Smooth muscle cell of the brain vasculature (primary cell): ENCODE measurements around the gene MMP20.

ENCODE experiments used
- DNase-seq: peaks from one replicate; pipeline ENCODE4 v3.0.0-alpha.2; 2012; ENCODE audit warnings: low read depth, low spot score

Gene MMP20

GRCh38 chr11:102622258-102622657 is 2.9 kb downstream of the MMP20 start:
- no peak for DNase-seq

DNA sequence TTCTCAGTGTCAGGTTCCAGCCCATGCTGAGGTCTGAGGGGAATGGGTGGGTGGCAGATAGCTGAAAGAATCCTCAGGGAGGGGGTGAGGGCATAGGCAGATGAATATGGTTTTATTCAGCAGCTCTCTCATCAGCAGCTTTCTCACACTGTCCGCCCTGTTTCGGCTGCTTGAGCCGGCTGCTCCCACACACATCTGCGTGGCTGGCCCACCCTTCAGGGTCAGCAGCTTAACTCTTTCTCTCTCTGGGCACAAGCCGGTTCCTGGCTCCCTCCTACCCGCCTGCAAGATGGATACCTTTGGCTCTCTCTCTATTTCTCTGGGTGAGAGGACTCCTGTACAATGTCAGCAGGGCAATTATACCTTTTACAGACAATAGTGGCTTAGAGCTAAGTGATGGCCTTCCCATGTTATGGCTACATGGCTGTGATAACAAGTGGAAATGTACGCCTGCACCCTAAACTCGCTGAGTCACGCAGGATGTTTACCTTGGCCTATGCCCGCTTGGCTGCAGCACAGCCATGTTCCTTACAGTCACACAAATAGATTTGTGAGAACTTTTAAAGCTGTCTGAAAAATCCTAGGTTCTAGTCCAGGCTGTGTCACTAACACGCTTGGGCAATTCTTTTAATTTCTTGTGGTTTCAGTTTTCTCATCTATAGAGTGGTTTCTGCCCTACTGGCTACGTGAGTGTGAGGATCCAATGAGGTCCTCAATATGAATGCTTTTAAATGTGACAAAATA is 4.1 kb downstream of the MMP20 start:
- DNase-seq = no peak

DNA sequence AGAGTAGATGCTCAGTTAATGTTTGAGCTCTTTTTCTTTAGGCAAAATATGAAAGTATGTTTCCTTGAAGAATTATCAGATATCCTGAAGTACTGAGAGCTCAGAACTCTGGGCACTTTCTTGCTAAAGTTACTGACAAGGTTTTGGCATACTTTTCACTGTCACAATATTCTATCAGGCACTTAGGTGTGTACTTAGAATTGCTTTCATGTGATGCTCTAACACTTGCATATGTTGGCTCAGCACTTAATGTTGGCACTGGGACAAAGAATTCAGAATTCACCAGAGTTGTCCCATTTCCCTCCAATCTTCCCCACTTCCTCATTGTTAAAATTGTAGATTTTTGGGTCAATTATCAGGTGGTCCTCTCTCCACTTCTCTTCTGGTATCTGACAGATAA is 5.0 kb downstream of the MMP20 start:
- no peak for DNase-seq

- DNase-seq = no peak
These were observed 7.6 kb downstream of the MMP20 start for GRCh38 chr11:102617466-102618008.

DNA sequence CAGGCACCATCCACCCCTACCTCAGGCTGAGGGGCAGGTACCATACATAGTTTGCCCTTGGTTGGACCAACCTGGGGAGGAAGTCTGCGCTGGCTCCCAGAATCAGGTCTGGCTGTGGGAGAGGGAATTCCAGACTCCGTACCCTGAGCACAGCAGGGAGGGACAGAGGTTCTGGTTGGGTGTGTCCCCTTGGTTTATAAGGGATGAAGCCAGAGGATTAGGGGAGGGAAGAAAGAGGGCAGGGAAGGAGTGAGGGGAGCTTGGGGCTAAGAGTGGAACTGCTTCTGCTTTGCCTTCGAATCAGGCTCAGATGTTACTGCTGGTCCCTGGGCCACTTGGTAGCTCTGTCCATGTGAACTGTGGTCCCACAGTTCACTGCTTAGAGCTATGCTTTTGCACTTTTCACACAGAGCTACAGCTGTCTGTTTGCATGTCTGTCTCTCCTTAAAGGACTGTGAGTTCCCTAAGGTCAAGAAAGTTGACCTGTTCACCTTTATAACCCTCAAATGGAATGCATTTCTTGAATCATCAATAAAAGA is 9.2 kb downstream of the MMP20 start:
- DNase-seq = no peak

DNA sequence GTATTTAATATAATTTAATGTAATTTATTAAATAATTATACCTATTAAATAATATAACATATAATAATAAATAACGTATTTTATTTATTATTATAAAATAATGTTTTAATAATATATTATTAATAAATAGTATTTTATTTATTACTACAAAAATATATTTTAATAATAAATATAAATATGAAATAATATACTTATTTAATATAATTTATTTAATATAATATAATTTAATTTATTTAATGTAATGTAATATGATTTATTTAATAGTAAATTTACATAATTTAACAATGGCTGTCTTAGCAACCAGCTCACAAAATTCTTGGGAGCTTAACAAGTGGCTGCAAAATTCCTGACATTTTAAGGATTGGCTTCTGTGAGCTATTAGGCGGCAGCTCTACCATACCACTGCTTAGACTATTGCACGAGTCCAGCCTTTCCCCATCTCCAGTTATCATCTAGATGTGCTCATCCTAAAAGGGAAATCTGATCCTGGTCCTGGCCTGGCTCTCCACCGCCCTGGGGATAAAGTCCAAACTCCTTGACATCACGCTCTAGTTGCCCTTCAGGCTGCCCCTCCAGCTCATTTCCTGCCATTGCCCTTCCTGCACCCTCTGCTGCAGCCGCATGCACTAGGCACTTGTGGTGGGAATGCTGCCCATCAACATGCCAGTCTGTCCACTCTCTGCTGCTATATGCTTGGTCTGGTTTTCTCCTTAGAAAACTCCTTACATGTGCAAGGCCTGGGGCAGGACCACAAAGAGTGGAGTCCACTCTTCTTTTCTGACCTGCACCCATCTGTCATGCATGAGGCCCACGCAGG is 9.8 kb downstream of the MMP20 start:
- no peak for DNase-seq

DNA sequence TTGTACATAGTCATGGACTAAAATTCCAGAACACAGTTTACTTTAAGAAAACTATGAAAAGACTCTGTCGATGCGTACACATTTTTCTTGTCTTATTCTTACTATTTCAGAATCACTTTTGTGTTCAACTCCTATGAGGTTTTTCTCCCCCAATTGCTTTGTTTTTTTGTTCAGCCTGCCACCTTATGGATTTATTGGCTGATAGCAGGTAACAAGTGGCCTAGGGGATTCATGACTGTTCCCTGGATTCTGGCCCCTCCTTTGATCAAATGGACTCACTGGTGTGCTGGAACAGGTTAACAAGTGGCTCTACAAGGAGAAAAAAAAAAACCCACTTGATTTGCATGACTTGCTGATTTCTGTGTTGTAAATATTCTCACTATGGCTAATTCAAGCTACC is 10.6 kb downstream of the MMP20 start:
- no peak for DNase-seq

DNA sequence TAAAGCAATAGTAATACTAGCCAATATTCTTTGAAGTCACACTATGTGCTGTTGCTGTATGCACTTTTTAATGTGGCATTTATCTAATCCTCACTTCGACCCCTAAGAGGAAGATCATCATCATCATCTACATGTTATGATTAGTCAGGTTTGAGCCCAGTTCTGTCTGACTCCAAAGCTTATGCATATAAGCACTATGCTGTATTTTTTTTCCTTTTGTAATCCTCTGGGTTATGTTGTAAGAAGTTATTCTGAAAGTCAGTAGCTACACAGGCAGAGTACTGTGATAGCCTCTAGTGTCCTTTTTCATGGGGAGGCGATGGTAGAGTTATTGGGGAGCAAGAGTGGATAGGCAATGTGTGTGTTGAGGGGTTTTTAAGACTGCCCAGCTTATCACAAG is 11.1 kb downstream of the MMP20 start:
- no peak for DNase-seq

GRCh38 chr11:102613450-102613849 is 11.7 kb downstream of the MMP20 start:
- DNase-seq = no peak

- DNase-seq = no peak
These were observed 13.8 kb downstream of the MMP20 start for GRCh38 chr11:102611291-102611690.

DNA sequence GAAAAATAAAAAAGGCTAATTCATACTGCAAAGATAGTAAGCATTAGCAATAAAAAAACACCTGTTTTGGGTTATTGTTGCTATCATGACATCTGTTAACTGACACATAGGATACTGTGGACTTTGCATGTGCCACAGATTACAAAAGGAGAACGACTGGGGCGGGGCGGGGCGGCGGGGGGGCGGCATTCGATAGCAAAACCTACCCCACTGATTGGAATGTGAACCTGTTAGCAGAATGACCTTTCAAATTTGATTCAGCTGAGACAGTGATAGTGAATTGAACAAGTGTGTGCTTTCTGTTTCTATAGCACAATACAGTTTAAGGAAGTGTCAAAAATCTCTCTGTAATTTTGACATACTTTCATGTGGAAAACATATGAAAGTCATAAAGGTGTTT is 14.9 kb downstream of the MMP20 start:
- no peak for DNase-seq

- no peak for DNase-seq
These were observed 16.4 kb downstream of the MMP20 start for GRCh38 chr11:102608699-102609098.

DNA sequence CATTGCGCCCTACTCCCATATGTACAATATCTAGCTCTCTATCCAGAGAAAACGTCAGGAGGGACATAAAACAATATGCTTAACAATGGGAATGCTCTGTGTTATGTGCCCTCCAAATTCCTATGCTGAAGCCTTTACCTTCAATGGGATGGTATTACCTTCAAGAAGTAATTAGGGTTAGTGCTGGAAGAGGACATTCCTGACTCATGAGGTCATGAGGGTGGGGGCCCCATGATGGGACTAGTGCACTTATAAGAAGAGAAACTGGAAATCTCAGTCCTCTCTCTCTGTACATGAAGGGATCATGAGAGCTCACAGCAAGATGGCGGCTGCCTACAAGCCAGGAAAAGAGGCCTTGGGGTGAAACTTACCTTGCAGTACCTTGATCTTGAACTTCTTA is 20.3 kb downstream of the MMP20 start:
- DNase-seq = no peak

DNA sequence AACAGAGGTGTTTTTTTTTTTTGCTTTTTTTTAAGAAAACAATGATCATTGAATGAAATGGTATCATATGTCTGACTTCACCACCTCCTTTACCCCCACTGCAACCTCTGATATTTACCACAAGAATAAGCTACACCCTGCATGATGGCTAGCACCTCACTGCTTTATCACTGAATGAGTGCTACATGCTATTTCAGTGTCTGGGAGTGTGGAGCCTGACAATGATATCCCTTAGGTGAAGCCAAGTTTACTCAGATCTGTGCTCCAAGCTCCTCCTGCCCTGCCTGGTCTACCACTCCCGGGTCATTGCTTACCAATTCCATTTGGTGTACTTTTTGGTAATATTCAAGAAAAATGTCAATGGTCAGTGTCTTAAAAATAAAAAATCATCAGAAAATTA is 21.1 kb downstream of the MMP20 start:
- no peak for DNase-seq

- no peak for DNase-seq
These were observed 21.6 kb downstream of the MMP20 start for GRCh38 chr11:102603576-102603975.

- no peak for DNase-seq
These were observed 22.0 kb downstream of the MMP20 start for GRCh38 chr11:102603091-102603490.

DNA sequence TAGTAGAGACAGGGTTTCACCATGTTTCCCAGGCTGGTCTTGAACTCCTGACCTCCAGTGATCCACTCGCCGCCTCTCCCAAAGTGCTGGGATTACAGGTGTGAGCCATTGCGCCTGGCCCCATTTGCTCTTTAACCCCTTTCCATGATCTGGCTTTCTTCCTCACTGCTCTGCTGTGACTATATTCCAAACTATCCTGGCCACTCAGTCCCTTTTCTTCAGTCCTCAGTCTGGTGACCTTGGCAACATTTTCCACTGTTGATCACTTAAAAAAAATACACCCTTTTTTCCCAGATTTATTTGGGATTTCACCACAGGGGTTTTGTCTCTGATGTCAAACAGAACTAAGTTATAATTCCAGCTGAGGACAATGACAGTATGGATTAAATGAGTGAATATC is 24.5 kb downstream of the MMP20 start:
- no peak for DNase-seq

- DNase-seq = no peak
These were observed 25.4 kb downstream of the MMP20 start for GRCh38 chr11:102599642-102600261.

DNA sequence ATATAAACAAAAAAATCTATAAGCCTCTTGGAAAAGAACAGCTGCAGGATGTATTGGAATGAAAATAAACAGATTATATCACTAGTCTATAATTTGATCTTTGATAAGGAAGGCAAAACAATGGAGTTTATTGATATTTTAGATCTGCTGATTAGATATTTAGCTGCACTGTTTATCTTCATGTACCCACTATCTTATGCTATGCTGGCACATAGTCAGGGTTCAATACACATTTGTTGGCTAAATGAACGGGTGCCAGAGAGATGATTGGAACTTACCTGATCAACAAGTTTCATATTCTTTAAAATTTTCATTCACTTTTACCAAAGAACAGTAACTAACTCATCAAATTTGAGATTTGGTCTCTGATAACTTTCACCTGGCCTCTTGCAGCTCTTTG is 26.9 kb downstream of the MMP20 start:
- no peak for DNase-seq

- DNase-seq = no peak
These were observed 28.6 kb downstream of the MMP20 start for GRCh38 chr11:102596578-102596977.

DNA sequence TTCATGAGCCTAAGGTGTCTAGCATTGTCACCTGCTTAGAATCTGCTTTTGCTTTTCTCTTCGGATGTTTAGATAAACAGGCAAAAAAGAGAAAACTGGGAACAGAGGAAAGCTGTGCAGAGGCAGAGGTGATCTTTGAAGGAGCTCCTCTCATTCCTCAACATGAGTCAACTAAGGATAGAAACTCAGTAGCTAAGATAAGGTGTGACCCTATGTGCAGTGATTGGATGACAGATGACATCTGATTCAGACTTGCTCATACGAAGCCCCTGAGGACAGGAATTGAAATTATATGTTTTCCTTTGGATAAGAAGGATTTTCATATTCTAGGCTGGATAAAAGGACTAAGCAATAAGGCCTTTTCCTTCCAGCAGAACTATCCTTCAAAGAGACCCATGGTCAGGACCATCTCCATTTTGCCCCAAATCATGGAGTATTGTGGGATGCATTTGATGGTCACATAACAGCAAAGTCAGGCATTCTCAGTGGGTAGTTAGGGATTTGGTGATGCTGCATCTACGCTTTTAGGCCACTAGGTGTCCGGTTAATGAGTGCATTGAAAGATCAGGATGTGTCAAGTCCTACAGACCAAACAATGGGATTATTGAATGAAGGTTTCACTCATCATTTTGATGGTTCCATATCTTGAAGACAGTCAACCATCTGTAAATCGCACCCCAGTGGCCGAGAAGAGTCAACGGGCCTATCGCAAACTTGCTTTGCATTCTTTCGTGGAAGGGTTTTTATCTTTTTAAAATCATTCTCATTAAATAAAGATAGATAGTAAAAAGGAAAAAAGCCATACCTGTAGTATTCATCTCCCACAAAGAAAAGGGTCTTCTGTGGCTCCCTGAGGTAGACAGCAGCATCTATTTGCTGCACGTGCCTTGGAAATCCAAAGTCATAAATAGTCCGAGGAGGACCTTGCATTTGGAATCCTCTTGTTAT is 32.2 kb downstream of the MMP20 start:
- DNase-seq = no peak
